K562 (cell line): ENCODE measurements around the gene SENP7. TPM values are rescaled to one million over a fixed set of nuclear protein-coding genes. Genes with fewer than 3 reads are reported as not detected.
"Not testable (repeated sequence)": the region's sequence is repeated elsewhere in the genome, so short reads cannot be mapped to it uniquely, and the experiment has no call there.

Experiments
- ATAC-seq: fragments of 200-7000 bp; cut with Tn5 transposase; 3 replicates; pipeline ENCODE4 v1.9.1; 2020; ENCODE audit warnings: moderate library complexity
- BruUV-seq: library from RNA; stranded (reverse); fragments of 400-500 nt; replicated peaks from 2 replicates; lab custom pipeline; 2021; lab: Mats Ljungman, UMichigan
- CTCF ChIA-PET: fragments of 300-600 bp; formaldehyde crosslinking; extraction: SDS; loops from one replicate; lab custom pipeline; 2021; ENCODE audit warnings: low intra/inter-chr PET ratio; lab: Yijun Ruan, JAX
- POLR2A ChIA-PET: fragments of 300-600, 350-650 bp; sonication (Branson Sonifier 250); formaldehyde crosslinking; extraction: SDS; loops from one replicate; lab custom pipeline; 2021; ENCODE audit warnings: antibody characterized with exemption, inconsistent platforms; lab: Yijun Ruan, JAX
- DNase-seq, 4 experiments: peaks; one replicate each; pipeline versions ENCODE4 v3.0.0 to v3.0.0-alpha.2; 2011 to 2018; ENCODE audit warnings: low spot score in 3 of 4, mixed read lengths in 3 of 4; ENCODE audit errors: extremely low read depth in 1 of 4
- FAIRE-seq: peaks from 2 replicates; lab custom pipeline; 2011; peaks lifted over from hg19 to GRCh38; lab: Jason Lieb, UNC
- H2AFZ ChIP-seq: 2 replicates; pipeline ENCODE4 v1.6.0; 2011; ENCODE audit warnings: low read depth, low read length, control low read depth, inconsistent platforms
- H3K27ac ChIP-seq: fragments of 200-600 bp; 3 replicates; pipeline ENCODE4 v1.8.0; 2011; ENCODE audit warnings: low read depth, mild to moderate bottlenecking, control low read depth, inconsistent platforms, low read length, moderate library complexity, mixed read lengths; ENCODE audit errors: extremely low read depth
- H3K27me3 ChIP-seq, 2 experiments: fragments of 300-600 bp in 1 of 2; 2 replicates in 1 of 2; 3 replicates in 1 of 2; pipeline versions ENCODE4 v1.6.0 to v1.8.0; 2011; ENCODE audit warnings: inconsistent platforms in 2 of 2, low read length in 2 of 2, mild to moderate bottlenecking in 1 of 2, mixed read lengths in 1 of 2, moderate library complexity in 1 of 2; ENCODE audit not compliant: control insufficient read depth in 2 of 2, insufficient read depth in 2 of 2
- H3K36me3 ChIP-seq: fragments of 300-600 bp; 3 replicates; pipeline ENCODE4 v1.8.0; 2011; ENCODE audit warnings: mild to moderate bottlenecking, low read length, inconsistent platforms; ENCODE audit not compliant: control insufficient read depth, insufficient read depth
- H3K4me1 ChIP-seq, 2 experiments: fragments of 200-600 bp in 1 of 2; replicated peaks in 1 of 2; 2 replicates in 1 of 2; 3 replicates in 1 of 2; pipeline versions ENCODE4 v1.5.1 to v1.8.0; 2011; ENCODE audit warnings: inconsistent platforms in 2 of 2, low read length in 2 of 2, mild to moderate bottlenecking in 1 of 2, mixed read lengths in 1 of 2, moderate library complexity in 1 of 2; ENCODE audit not compliant: control insufficient read depth in 2 of 2, insufficient read depth in 2 of 2
- H3K4me2 ChIP-seq: 2 replicates; pipeline ENCODE4 v1.6.1; 2011; ENCODE audit warnings: low read length, control low read depth, inconsistent platforms, mixed read lengths; ENCODE audit not compliant: insufficient read depth
- H3K4me3 ChIP-seq: fragments of 200-600 bp; sonication (generic), shearing (Covaris generic); 2 replicates; pipeline ENCODE4 v1.5.1; 2016; ENCODE audit warnings: control low read depth, inconsistent platforms
- H3K79me2 ChIP-seq: fragments of 200-600 bp; 3 replicates; pipeline ENCODE4 v1.8.0; 2011; ENCODE audit warnings: low read length, inconsistent platforms; ENCODE audit not compliant: control insufficient read depth, insufficient read depth
- H3K9ac ChIP-seq, 2 experiments: 2 replicates each; pipeline versions ENCODE4 v1.6.0 to v1.6.1; 2011; ENCODE audit warnings: low read depth in 2 of 2, low read length in 2 of 2, control low read depth in 1 of 2, inconsistent platforms in 1 of 2, mild to moderate bottlenecking in 1 of 2, mixed read lengths in 1 of 2; ENCODE audit not compliant: insufficient read depth in 1 of 2
- H3K9me1 ChIP-seq: one replicate; pipeline ENCODE4 v1.6.0; 2011; ENCODE audit warnings: inconsistent platforms, mild to moderate bottlenecking, low read length, moderate library complexity; ENCODE audit not compliant: control insufficient read depth, insufficient read depth
- H3K9me3 ChIP-seq: replicated peaks from 2 replicates; pipeline ENCODE4 v1.5.1; 2011; ENCODE audit warnings: low read depth, low read length, inconsistent platforms; ENCODE audit not compliant: control insufficient read depth, insufficient read depth
- H4K20me1 ChIP-seq: replicated peaks from 2 replicates; pipeline ENCODE4 v1.6.1; 2011; ENCODE audit warnings: low read length, inconsistent platforms, mixed read lengths; ENCODE audit not compliant: control insufficient read depth, insufficient read depth
- ATF6 ChIP-seq: sonication (generic); formaldehyde crosslinking; IDR thresholded peaks from 2 replicates; pipeline ENCODE4 v1.4.0; 2020; ENCODE audit warnings: mild to moderate bottlenecking, missing genetic modification reagents
- BCLAF1 ChIP-seq, 2 experiments: fragments of 450-650 bp in 1 of 2; IDR thresholded peaks; 2 replicates each; pipeline ENCODE4 v1.6.1; 2011 to 2017; ENCODE audit warnings: low read depth in 2 of 2, antibody characterized with exemption in 1 of 2, borderline replicate concordance in 1 of 2, low read length in 1 of 2, mild to moderate bottlenecking in 1 of 2, mixed read lengths in 1 of 2; ENCODE audit not compliant: control insufficient read depth in 1 of 2
- CREM ChIP-seq: IDR thresholded peaks from 2 replicates; pipeline ENCODE4 v1.6.1; 2014; ENCODE audit warnings: antibody characterized with exemption, low read depth
- DACH1 ChIP-seq: fragments of 450-650 bp; IDR thresholded peaks from 2 replicates; pipeline ENCODE4 v1.6.1; 2018; ENCODE audit not compliant: partially characterized antibody
- GTF3C2 ChIP-seq: IDR thresholded peaks from 3 replicates; pipeline ENCODE4 v1.6.1; 2011; ENCODE audit warnings: borderline replicate concordance, mild to moderate bottlenecking, moderate library complexity; ENCODE audit not compliant: insufficient read length; ENCODE audit errors: extremely low read depth
- MXD1 ChIP-seq: fragments of 250-450 bp; sonication (Bioruptor Pico); IDR thresholded peaks from 2 replicates; pipeline ENCODE4 v1.8.0; 2021; ENCODE audit warnings: borderline replicate concordance, mild to moderate bottlenecking, moderate library complexity; ENCODE audit not compliant: poor library complexity, severe bottlenecking
- NCOA6 ChIP-seq: fragments of 450-650 bp; IDR thresholded peaks from 2 replicates; pipeline ENCODE4 v1.6.1; 2017; ENCODE audit warnings: mild to moderate bottlenecking
- NFE2L1 ChIP-seq: fragments of 450-650 bp; IDR thresholded peaks from 2 replicates; pipeline ENCODE4 v1.6.1; 2016; ENCODE audit warnings: missing genetic modification characterization, low read depth, mild to moderate bottlenecking, missing compliant biosample characterization, moderate library complexity, borderline replicate concordance
- XRCC3 ChIP-seq: fragments of 450-650 bp; IDR thresholded peaks from 2 replicates; pipeline ENCODE4 v1.6.1; 2017; ENCODE audit warnings: mild to moderate bottlenecking, moderate library complexity
- ZBTB7A ChIP-seq: IDR thresholded peaks from 2 replicates; pipeline ENCODE4 v1.6.1; 2011; ENCODE audit warnings: low read depth, mild to moderate bottlenecking, low read length, moderate library complexity, borderline replicate concordance; ENCODE audit not compliant: control insufficient read depth
- ZNF140 ChIP-seq: fragments of 250-450 bp; sonication (Bioruptor Pico); IDR thresholded peaks from 2 replicates; pipeline ENCODE4 v1.8.0; 2021; ENCODE audit warnings: moderate library complexity, mild to moderate bottlenecking, inconsistent platforms
- ZNF253 ChIP-seq: fragments of 250-450 bp; sonication (Bioruptor Pico); conservative IDR thresholded peaks from 2 replicates; pipeline ENCODE4 v1.6.1; 2021; ENCODE audit warnings: mild to moderate bottlenecking
- ZNF589 ChIP-seq: fragments of 200-800 bp; sonication (Bioruptor generic); IDR thresholded peaks from 2 replicates; pipeline ENCODE4 v1.6.1; 2016; ENCODE audit warnings: low read depth, missing genetic modification characterization, missing compliant biosample characterization
- WGBS: fragments of 100-300 bp; shearing (Covaris generic); methylation state at CpG from one replicate; pipeline ENCODE4 v1.1.6; 2016; ENCODE audit warnings: low coverage, mixed read lengths; ENCODE audit not compliant: insufficient coverage; ENCODE audit errors: missing lambda C conversion rate; 5-methylcytosine and 5-hydroxymethylcytosine counted together
- in situ Hi-C: fragments of 300-500 bp; cut with MboI; formaldehyde crosslinking; loops from 4 replicates; pipeline ENCODE4 v1.15.0; 2018; ENCODE audit warnings: inconsistent platforms, mixed read lengths
- intact Hi-C: fragments of 100-400 bp; cut with micrococcal nuclease; formaldehyde crosslinking; loops from 2 replicates; pipeline ENCODE4 v1.14.2; 2022
- polyA plus RNA-seq, 8 experiments: library from polyadenylated mRNA; depleted of rRNA in 4 of 8; stranded (reverse) in 5 of 8; unstranded in 3 of 8; fragments of >200 nt; fragmentation: Nextera tagmentation in 2 of 8; fragmentation: Illumina TruSeq in 1 of 8; extraction: Ambion mirVana in 2 of 8; extraction: Trizol in 1 of 8; gene quantifications; 2 replicates each; pipeline versions ENCODE4 v1.2.1 to v1.2.3, GENCODE V29; 2011 to 2014; ENCODE audit warnings: inconsistent platforms in 1 of 8, missing spikeins in 1 of 8
- total RNA-seq, 7 experiments: library from RNA; depleted of rRNA in 6 of 7; stranded (reverse); fragments of >200 nt in 6 of 7; fragmentation: Illumina TruSeq in 2 of 7; extraction: Trizol in 2 of 7; gene quantifications; 2 replicates each; pipeline versions ENCODE4 v1.2.1 to v1.2.3, GENCODE V29; 2011 to 2021; ENCODE audit warnings: low replicate concordance in 1 of 7

The SENP7 gene
- total and polyA plus RNA-seq, 9 of the 15 experiments (the other 6 are each of a cell fraction or from before 2014, with no cell fraction given): 4.1 to 21.9 (median 10.7) TPM

- TF ChIP-seq ATF6 (CRISPR knock-in tag) (no peak), CREM (no peak), NFE2L1 (tag) (no peak), ZNF253 (no peak), ZNF589 (CRISPR knock-in tag) (no peak), BCLAF1 (IDR thresholded peaks at IDR 0.05; ENCODE audit: borderline replicate concordance in 1 of 2, control insufficient read depth in 1 of 2, low read depth in 2 of 2, low read length in 1 of 2) (no peak), DACH1 (no peak), GTF3C2 (no peak), MXD1 (CRISPR knock-in tag) (no peak), ZBTB7A (no peak), XRCC3 (no peak), NCOA6 (no peak), ZNF140 (CRISPR knock-in tag) (no peak)
Observed at GRCh38 chr3:101556064-101556463, 43.1 kb upstream of the SENP7 start (continued).

- intact Hi-C loops, H3K36me3 ChIP-seq, H3K4me2 ChIP-seq, H3K9me3 ChIP-seq, CTCF ChIA-PET, H3K9me1 ChIP-seq, POLR2A ChIA-PET, H3K4me1 ChIP-seq, H2AFZ ChIP-seq, H3K4me3 ChIP-seq, H3K79me2 ChIP-seq, H4K20me1 ChIP-seq, DNase-seq, FAIRE-seq, H3K27me3 ChIP-seq, BruUV-seq, ATAC-seq, in situ Hi-C loops, H3K27ac ChIP-seq, H3K9ac ChIP-seq: not testable (repeated sequence)
- WGBS: 70% methylated on average over 3 of the region's 5 CpGs
Observed at GRCh38 chr3:101553381-101553780, 40.4 kb upstream of the SENP7 start.
